OCI-LY3 (cell line): ENCODE measurements around the gene AKTIP.

Experiments used
- EZH2phosphoT487 ChIP-seq: fragments of 200-600 bp; shearing (Covaris generic); IDR thresholded peaks from 2 replicates; pipeline ENCODE4 v1.6.1; 2018; ENCODE audit warnings: antibody characterized with exemption, mixed run types, low read depth
- TF ChIP-seq, protein P1 (sequence below): fragments of 200-600, 300-600 bp; sonication (generic); IDR thresholded peaks from 2 replicates; pipeline ENCODE4 v1.5.1; 2014; ENCODE audit warnings: antibody characterized with exemption, low read length, low read depth

DNA sequence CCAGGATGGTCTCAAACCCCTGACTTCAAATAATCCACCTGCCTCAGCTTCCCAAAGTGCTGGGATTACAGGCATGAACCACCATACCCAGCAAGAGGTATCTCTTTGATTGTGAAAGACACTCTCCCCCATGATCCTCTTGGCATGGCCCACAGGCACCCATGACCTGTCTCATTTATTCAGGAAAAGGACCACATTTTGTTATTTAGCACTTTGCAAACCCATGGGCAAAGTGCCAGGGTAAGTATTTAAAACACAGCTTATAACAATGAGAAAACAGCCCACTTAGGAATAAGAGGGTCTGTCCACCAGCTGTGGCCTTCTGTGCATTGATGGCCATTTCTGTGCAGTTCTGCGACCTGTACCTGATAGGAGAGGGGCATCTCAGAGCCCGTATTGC lies 12.8 kb upstream of the AKTIP start:
- TF ChIP-seq, protein P1, sequence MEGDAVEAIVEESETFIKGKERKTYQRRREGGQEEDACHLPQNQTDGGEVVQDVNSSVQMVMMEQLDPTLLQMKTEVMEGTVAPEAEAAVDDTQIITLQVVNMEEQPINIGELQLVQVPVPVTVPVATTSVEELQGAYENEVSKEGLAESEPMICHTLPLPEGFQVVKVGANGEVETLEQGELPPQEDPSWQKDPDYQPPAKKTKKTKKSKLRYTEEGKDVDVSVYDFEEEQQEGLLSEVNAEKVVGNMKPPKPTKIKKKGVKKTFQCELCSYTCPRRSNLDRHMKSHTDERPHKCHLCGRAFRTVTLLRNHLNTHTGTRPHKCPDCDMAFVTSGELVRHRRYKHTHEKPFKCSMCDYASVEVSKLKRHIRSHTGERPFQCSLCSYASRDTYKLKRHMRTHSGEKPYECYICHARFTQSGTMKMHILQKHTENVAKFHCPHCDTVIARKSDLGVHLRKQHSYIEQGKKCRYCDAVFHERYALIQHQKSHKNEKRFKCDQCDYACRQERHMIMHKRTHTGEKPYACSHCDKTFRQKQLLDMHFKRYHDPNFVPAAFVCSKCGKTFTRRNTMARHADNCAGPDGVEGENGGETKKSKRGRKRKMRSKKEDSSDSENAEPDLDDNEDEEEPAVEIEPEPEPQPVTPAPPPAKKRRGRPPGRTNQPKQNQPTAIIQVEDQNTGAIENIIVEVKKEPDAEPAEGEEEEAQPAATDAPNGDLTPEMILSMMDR: no peak
- TF ChIP-seq EZH2phosphoT487: no peak
